Neural cell (in vitro differentiated cells): Measurements from ENCODE around the gene MPO. TPM values are rescaled to one million over a fixed set of nuclear protein-coding genes. Genes with fewer than 3 reads are reported as not detected.

ENCODE experiments used
- H2AFZ ChIP-seq: fragments of 200-600, 300-800 bp; sonication (generic), shearing (Covaris generic); 2 replicates; pipeline ENCODE4 v1.6.0; 2014; ENCODE audit warnings: low read depth, mild to moderate bottlenecking, antibody characterized with exemption, low read length, moderate library complexity
- H3F3A ChIP-seq: fragments of 200-600 bp; shearing (Covaris generic); 2 replicates; pipeline ENCODE4 v1.6.1; 2016; ENCODE audit warnings: mild to moderate bottlenecking, moderate library complexity, mixed read lengths, antibody characterized with exemption, low read length; ENCODE audit not compliant: insufficient read depth, poor library complexity, severe bottlenecking
- H3K27ac ChIP-seq: fragments of 200-600, 300-800 bp; sonication (generic), shearing (Covaris generic); 2 replicates; pipeline ENCODE4 v1.5.1; 2014; ENCODE audit warnings: mild to moderate bottlenecking, low read length, moderate library complexity
- H3K27me3 ChIP-seq: fragments of 300-800, 200-600 bp; sonication (generic), shearing (Covaris generic); 2 replicates; pipeline ENCODE4 v1.6.0; 2014; ENCODE audit warnings: mild to moderate bottlenecking, low read depth, low read length, moderate library complexity; ENCODE audit not compliant: insufficient read depth
- H3K36me3 ChIP-seq: fragments of 300-800, 200-600 bp; sonication (generic), shearing (Covaris generic); 2 replicates; pipeline ENCODE4 v1.5.1; 2014; ENCODE audit warnings: mild to moderate bottlenecking, antibody characterized with exemption, low read length, moderate library complexity; ENCODE audit not compliant: insufficient read depth
- H3K4me2 ChIP-seq: fragments of 300-800, 200-600 bp; sonication (generic), shearing (Covaris generic); 2 replicates; pipeline ENCODE4 v1.6.0; 2014; ENCODE audit warnings: mild to moderate bottlenecking, low read length
- H3K4me3 ChIP-seq: fragments of 300-800, 200-600 bp; sonication (generic), shearing (Covaris generic); 2 replicates; pipeline ENCODE4 v1.5.1; 2014; ENCODE audit warnings: mild to moderate bottlenecking, low read length, moderate library complexity
- H3K79me2 ChIP-seq: fragments of 200-600 bp; shearing (Covaris generic); replicated peaks from 2 replicates; pipeline ENCODE4 v1.6.0; 2014; ENCODE audit warnings: mild to moderate bottlenecking, low read length, moderate library complexity; ENCODE audit not compliant: insufficient read depth
- H3K9ac ChIP-seq: fragments of 300-800, 200-600 bp; sonication (generic), shearing (Covaris generic); 2 replicates; pipeline ENCODE4 v1.6.1; 2016; ENCODE audit warnings: mild to moderate bottlenecking, low read length, mixed read lengths
- H3K9me2 ChIP-seq: fragments of 200-600 bp; shearing (Covaris generic); 2 replicates; pipeline ENCODE4 v1.6.1; 2016; ENCODE audit warnings: mild to moderate bottlenecking, low read length, mixed read lengths; ENCODE audit not compliant: insufficient read depth
- H3K9me3 ChIP-seq: fragments of 200-600, 300-800 bp; sonication (generic), shearing (Covaris generic); 2 replicates; pipeline ENCODE4 v1.6.1; 2016; ENCODE audit warnings: mild to moderate bottlenecking, mixed run types, low read length, moderate library complexity, mixed read lengths
- H4K20me1 ChIP-seq: fragments of 200-600 bp; shearing (Covaris generic); 2 replicates; pipeline ENCODE4 v1.6.1; 2016; ENCODE audit warnings: mild to moderate bottlenecking, mixed run types; ENCODE audit not compliant: insufficient read depth
- CTCF ChIP-seq: fragments of 450-650 bp; IDR thresholded peaks from 2 replicates; pipeline ENCODE4 v1.5.1; 2014; ENCODE audit warnings: antibody characterized with exemption, mild to moderate bottlenecking, moderate library complexity; ENCODE audit not compliant: poor library complexity, severe bottlenecking
- EP300 ChIP-seq: fragments of 450-650 bp; conservative IDR thresholded peaks from 2 replicates; pipeline ENCODE4 v1.6.1; 2014; ENCODE audit warnings: antibody characterized with exemption, mild to moderate bottlenecking, moderate library complexity; ENCODE audit not compliant: poor library complexity, severe bottlenecking
- EZH2 ChIP-seq: fragments of 200-600, 300-800 bp; shearing (Covaris generic), sonication (generic); IDR thresholded peaks from 2 replicates; pipeline ENCODE4 v1.6.1; 2014; ENCODE audit warnings: antibody characterized with exemption, low read length, borderline replicate concordance, mild to moderate bottlenecking; ENCODE audit not compliant: insufficient read depth, poor library complexity, severe bottlenecking
- MXI1 ChIP-seq: fragments of 450-650 bp; conservative IDR thresholded peaks from 2 replicates; pipeline ENCODE4 v1.6.1; 2014; ENCODE audit warnings: antibody characterized with exemption, mild to moderate bottlenecking; ENCODE audit not compliant: poor library complexity, severe bottlenecking
- POLR2AphosphoS5 ChIP-seq: IDR thresholded peaks from 2 replicates; pipeline ENCODE4 v1.6.1; 2012
- RAD21 ChIP-seq: fragments of 450-650 bp; conservative IDR thresholded peaks from 2 replicates; pipeline ENCODE4 v1.6.1; 2014; ENCODE audit warnings: antibody characterized with exemption, mild to moderate bottlenecking, moderate library complexity
- SMC3 ChIP-seq: fragments of 450-650 bp; conservative IDR thresholded peaks from 2 replicates; pipeline ENCODE4 v1.6.1; 2014; ENCODE audit warnings: antibody characterized with exemption, mild to moderate bottlenecking, moderate library complexity; ENCODE audit not compliant: poor library complexity
- TAF1 ChIP-seq: IDR thresholded peaks from 2 replicates; pipeline ENCODE4 v1.6.1; 2012; ENCODE audit warnings: low read depth
- polyA plus RNA-seq: library from polyadenylated mRNA; depleted of rRNA; stranded (reverse); fragments of >200 nt; gene quantifications from 2 replicates; pipeline ENCODE4 v1.2.3, GENCODE V29; 2014
- TF ChIP-seq, protein P1 (sequence below): IDR thresholded peaks from 2 replicates; pipeline ENCODE4 v1.6.1; 2012; ENCODE audit warnings: borderline replicate concordance

Gene MPO
- polyA plus RNA-seq, 1 donor from 2014 or later: not detected

DNA sequence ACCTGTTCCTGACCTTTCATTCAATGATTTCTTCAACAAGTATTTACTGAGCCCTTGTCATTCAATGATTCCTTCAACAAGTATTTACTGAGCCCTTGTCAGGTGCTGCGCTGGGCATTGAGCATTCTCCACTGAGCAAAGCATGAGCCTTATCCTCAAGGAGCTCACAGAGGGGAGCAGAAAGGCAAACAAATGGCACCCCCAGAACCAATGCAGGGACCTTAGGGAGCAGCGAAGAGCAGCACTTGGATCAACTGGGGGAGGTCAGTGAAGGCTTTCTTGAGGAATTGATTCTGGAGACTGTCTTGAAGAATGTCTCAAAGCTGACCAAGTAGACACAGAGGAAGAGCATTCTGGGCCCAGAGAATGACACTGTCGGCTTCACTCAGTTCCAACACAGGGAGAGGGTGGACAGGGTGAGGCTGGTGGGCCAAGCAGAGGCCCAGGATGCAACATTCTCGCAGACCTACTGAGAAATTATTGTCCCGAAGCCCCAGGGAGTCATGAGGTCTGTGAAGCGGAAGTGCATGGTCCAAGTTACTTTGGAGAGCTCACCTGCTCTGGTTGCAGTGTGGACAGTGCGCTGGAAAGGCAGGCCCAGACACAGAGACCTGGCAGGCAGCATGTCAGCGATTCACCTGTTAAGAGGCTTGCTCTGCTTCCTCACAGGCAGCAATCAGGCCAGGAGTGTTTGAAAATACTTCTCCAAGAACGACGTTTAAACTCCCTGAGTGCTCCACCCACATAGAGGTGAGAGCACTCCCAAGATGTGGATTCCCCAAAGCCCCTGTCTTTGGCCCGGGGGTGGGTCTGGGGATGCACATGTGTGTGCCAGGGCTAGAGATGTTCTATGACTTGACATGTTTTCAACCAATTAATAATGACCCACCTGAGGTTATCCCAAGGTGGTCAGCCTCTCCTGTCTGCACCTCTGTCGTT lies 3.2 kb upstream of the MPO start:
- Histone ChIP-seq H2AFZ (no peak overlapping the region), H3K27me3 (no peaks in the 10 kb centered on the region)

GRCh38 chr17:58282442-58282841 lies 1.7 kb upstream of the MPO start:
- Histone ChIP-seq H3K27me3 (no peaks in the 10 kb centered on the region), H3F3A (no peaks in the 10 kb centered on the region), H3K79me2 (no peaks in the 10 kb centered on the region), H3K4me3 (no peak overlapping the region), H4K20me1 (no peaks in the 10 kb centered on the region), H3K4me2 (no peak overlapping the region), H3K9ac (no peak overlapping the region), H3K36me3 (no peaks in the 10 kb centered on the region), H3K27ac (no peak overlapping the region), H3K9me2 (no peaks in the 10 kb centered on the region), H3K9me3 (no peaks in the 10 kb centered on the region), H2AFZ (no peak overlapping the region)
- no peak for TF ChIP-seq EZH2
- TF ChIP-seq POLR2AphosphoS5: no peak
- no peak for TF ChIP-seq MXI1
- TF ChIP-seq SMC3: no peak
- TF ChIP-seq CTCF: no peak
- TF ChIP-seq, protein P1, sequence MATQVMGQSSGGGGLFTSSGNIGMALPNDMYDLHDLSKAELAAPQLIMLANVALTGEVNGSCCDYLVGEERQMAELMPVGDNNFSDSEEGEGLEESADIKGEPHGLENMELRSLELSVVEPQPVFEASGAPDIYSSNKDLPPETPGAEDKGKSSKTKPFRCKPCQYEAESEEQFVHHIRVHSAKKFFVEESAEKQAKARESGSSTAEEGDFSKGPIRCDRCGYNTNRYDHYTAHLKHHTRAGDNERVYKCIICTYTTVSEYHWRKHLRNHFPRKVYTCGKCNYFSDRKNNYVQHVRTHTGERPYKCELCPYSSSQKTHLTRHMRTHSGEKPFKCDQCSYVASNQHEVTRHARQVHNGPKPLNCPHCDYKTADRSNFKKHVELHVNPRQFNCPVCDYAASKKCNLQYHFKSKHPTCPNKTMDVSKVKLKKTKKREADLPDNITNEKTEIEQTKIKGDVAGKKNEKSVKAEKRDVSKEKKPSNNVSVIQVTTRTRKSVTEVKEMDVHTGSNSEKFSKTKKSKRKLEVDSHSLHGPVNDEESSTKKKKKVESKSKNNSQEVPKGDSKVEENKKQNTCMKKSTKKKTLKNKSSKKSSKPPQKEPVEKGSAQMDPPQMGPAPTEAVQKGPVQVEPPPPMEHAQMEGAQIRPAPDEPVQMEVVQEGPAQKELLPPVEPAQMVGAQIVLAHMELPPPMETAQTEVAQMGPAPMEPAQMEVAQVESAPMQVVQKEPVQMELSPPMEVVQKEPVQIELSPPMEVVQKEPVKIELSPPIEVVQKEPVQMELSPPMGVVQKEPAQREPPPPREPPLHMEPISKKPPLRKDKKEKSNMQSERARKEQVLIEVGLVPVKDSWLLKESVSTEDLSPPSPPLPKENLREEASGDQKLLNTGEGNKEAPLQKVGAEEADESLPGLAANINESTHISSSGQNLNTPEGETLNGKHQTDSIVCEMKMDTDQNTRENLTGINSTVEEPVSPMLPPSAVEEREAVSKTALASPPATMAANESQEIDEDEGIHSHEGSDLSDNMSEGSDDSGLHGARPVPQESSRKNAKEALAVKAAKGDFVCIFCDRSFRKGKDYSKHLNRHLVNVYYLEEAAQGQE: no peak

More for the DNA sequence above, 3.2 kb upstream of the MPO start:
- H3K36me3 ChIP-seq: no peaks in the 10 kb centered on the region
- H4K20me1 ChIP-seq: no peaks in the 10 kb centered on the region
- H3K79me2 ChIP-seq: no peaks in the 10 kb centered on the region
- H3K4me2 ChIP-seq: no peak overlapping the region
- H3F3A ChIP-seq: no peaks in the 10 kb centered on the region
- no peaks in the 10 kb centered on the region for H3K9me2 ChIP-seq
- no peaks in the 10 kb centered on the region for H3K9me3 ChIP-seq
- H3K4me3 ChIP-seq: no peak overlapping the region
- no peak overlapping the region for H3K27ac ChIP-seq
- no peak for TF ChIP-seq POLR2AphosphoS5
- TF ChIP-seq TAF1: no peak
- TF ChIP-seq MXI1: no peak
- TF ChIP-seq EZH2: no peak
- no peak for TF ChIP-seq SMC3
- no peak for TF ChIP-seq CTCF
- TF ChIP-seq, protein P1: no peak
- no peak for TF ChIP-seq RAD21
- TF ChIP-seq EP300: no peak
- H3K9ac ChIP-seq: no peak overlapping the region
